ENCODE results near the gene C5orf46.

DNA sequence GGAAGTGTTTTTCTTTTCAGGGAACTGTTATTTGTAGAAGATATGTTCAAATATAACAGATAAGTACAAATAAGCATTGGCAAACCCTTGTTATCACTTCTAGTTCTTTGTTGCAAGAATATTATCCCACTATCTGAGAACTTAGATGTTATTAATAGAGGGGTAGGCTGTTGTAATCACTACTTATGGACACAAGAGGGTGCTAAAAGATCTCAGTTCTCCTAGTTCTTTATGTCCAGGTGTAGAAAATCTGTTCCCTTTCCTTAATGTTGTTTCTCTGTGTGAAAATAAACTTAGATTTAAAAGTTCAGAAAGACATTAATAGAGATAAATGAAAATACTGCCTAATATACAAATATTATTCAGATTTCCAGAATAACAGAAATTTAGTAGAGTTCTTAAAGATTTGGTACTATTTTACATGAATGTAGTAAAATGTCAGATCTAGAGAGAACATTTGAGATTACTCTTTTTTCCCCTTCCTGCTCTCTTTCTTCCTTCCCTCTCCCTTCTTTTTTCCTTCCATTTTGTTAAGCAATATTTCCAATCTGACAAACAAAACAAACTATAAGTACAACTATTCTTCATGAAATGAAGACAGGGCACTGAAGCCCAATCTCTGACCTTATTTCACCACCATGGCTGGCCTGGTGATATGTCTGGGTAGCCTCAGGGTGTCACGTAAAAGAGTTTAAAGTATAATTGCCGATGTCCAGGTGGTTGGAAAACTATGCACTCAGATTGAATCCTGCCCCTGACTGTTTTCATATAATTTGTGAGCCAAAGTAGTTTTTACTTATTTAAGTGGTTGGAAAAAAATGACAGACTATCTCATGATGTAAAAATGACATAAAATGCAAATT lies 43.6 kb upstream of the C5orf46 start:
- TF ChIP-seq CTCF (IDR thresholded peaks at IDR 0.05; ENCODE audit: low read depth, low read length) = peak; percentile 73
- no peak for TF ChIP-seq EZH2phosphoT487 (IDR thresholded peaks at IDR 0.05; ENCODE audit: low read depth)

Data from OCI-LY3 (cell line).